ENCODE measurements around the gene CAMK2D. TPM values are rescaled to one million over a fixed set of nuclear protein-coding genes. Genes with fewer than 3 reads are reported as not detected.

Gene CAMK2D
- total RNA-seq, 1 experiment from 2014 or later: 15.4 TPM

GRCh38 chr4:113644398-113644797, 117.1 kb downstream of the CAMK2D start:
- CTCF ChIA-PET: interaction anchor here (0.6 kb wide), 1 partner anchor 741 kb away, joined by 3 read pairs; no protein-coding TSS in a partner anchor
- intact Hi-C loops (cut with micrococcal nuclease): no loop called here

GRCh38 chr4:113643505-113643904, 118.0 kb downstream of the CAMK2D start:
- H3K79me2 ChIP-seq (ENCODE audit: low read length): no peaks in the 10 kb centered on the region
- no peaks in the 10 kb centered on the region for H3K27me3 ChIP-seq (ENCODE audit: low read length)
- H3K9me3 ChIP-seq (ENCODE audit: low read length): no peaks in the 10 kb centered on the region
- ChIA-PET POLR2A (ENCODE audit: unreplicated experiment) (no interaction called here), CTCF (no interaction called here)
- H3K4me1 ChIP-seq (ENCODE audit: insufficient read depth, low read length): peaks cover 37% of the 10 kb centered on the region
- no peaks in the 10 kb centered on the region for H4K20me1 ChIP-seq (ENCODE audit: low read length)
- DNase-seq: no peak
- ATAC-seq: no peak
- no peak overlapping the region for H3K9ac ChIP-seq (ENCODE audit: low read length)
- intact Hi-C loops (cut with micrococcal nuclease): no loop called here
- no peaks in the 10 kb centered on the region for H3K36me3 ChIP-seq (ENCODE audit: low read depth, low read length)
- no peak overlapping the region for H3K27ac ChIP-seq (ENCODE audit: low read length)
- H3K4me2 ChIP-seq (ENCODE audit: low read length): no peak overlapping the region
- H3K9me2 ChIP-seq (replicated peaks; ENCODE audit: low read length): no peaks in the 10 kb centered on the region
- peaks cover 2% of the 10 kb centered on the region for H3F3A ChIP-seq (ENCODE audit: low read length, unreplicated experiment)
- TF ChIP-seq CTCF (conservative IDR thresholded peaks at IDR 0.05; ENCODE audit: low read depth, low read length) (no peak), EZH2 (IDR thresholded peaks at IDR 0.05; ENCODE audit: low read length, unreplicated experiment) (no peak), EZH2phosphoT487 (IDR thresholded peaks at IDR 0.05; ENCODE audit: borderline replicate concordance, low read length) (no peak)
- no peak overlapping the region for H2AFZ ChIP-seq (ENCODE audit: low read length)
- H3K4me3 ChIP-seq (ENCODE audit: low read length): no peak overlapping the region
- BruUV-seq (replicated peaks): no TSS peak

More at GRCh38 chr4:113644398-113644797, 117.1 kb downstream of the CAMK2D start:
- Histone ChIP-seq H3K79me2 (ENCODE audit: low read length) (no peaks in the 10 kb centered on the region), H2AFZ (ENCODE audit: low read length) (no peak overlapping the region), H3K4me3 (ENCODE audit: low read length) (no peak overlapping the region), H3F3A (ENCODE audit: low read length, unreplicated experiment) (peaks cover 2% of the 10 kb centered on the region), H4K20me1 (ENCODE audit: low read length) (no peaks in the 10 kb centered on the region), H3K9me2 (replicated peaks; ENCODE audit: low read length) (no peaks in the 10 kb centered on the region), H3K36me3 (ENCODE audit: low read depth, low read length) (no peaks in the 10 kb centered on the region), H3K9me3 (ENCODE audit: low read length) (no peaks in the 10 kb centered on the region), H3K9ac (ENCODE audit: low read length) (no peak overlapping the region), H3K4me2 (ENCODE audit: low read length) (no peak overlapping the region), H3K27ac (ENCODE audit: low read length) (no peak overlapping the region), H3K4me1 (ENCODE audit: insufficient read depth, low read length) (peaks cover 35% of the 10 kb centered on the region), H3K27me3 (ENCODE audit: low read length) (no peaks in the 10 kb centered on the region)
- ATAC-seq: no peak
- TF ChIP-seq EZH2phosphoT487 (IDR thresholded peaks at IDR 0.05; ENCODE audit: borderline replicate concordance, low read length) (no peak), EZH2 (IDR thresholded peaks at IDR 0.05; ENCODE audit: low read length, unreplicated experiment) (no peak), CTCF (conservative IDR thresholded peaks at IDR 0.05; ENCODE audit: low read depth, low read length) (no peak)
- POLR2A ChIA-PET (ENCODE audit: unreplicated experiment): no interaction called here
- no TSS peak for BruUV-seq (replicated peaks)
- DNase-seq: no peak

GRCh38 chr4:113641025-113641431, 120.5 kb downstream of the CAMK2D start:
- no peaks in the 10 kb centered on the region for H3K9me2 ChIP-seq (replicated peaks; ENCODE audit: low read length)
- no peak overlapping the region for H3K9ac ChIP-seq (ENCODE audit: low read length)
- H4K20me1 ChIP-seq (ENCODE audit: low read length): no peaks in the 10 kb centered on the region
- H2AFZ ChIP-seq (ENCODE audit: low read length): no peak overlapping the region
- ATAC-seq: no peak
- H3K9me3 ChIP-seq (ENCODE audit: low read length): no peaks in the 10 kb centered on the region
- H3K79me2 ChIP-seq (ENCODE audit: low read length): no peaks in the 10 kb centered on the region
- TF ChIP-seq EZH2 (IDR thresholded peaks at IDR 0.05; ENCODE audit: low read length, unreplicated experiment) (no peak), EZH2phosphoT487 (IDR thresholded peaks at IDR 0.05; ENCODE audit: borderline replicate concordance, low read length) (no peak), CTCF (conservative IDR thresholded peaks at IDR 0.05; ENCODE audit: low read depth, low read length) (no peak)
- CTCF ChIA-PET: no interaction called here
- intact Hi-C loops (cut with micrococcal nuclease): no loop called here
- H3F3A ChIP-seq (ENCODE audit: low read length, unreplicated experiment): peaks cover under 1% of the 10 kb centered on the region
- no peak for DNase-seq
- H3K4me2 ChIP-seq (ENCODE audit: low read length): no peak overlapping the region
- H3K27ac ChIP-seq (ENCODE audit: low read length): no peak overlapping the region
- peaks cover 40% of the 10 kb centered on the region for H3K4me1 ChIP-seq (ENCODE audit: insufficient read depth, low read length)
- POLR2A ChIA-PET (ENCODE audit: unreplicated experiment): no interaction called here
- BruUV-seq (replicated peaks): no TSS peak
- H3K36me3 ChIP-seq (ENCODE audit: low read depth, low read length): no peaks in the 10 kb centered on the region
- H3K4me3 ChIP-seq (ENCODE audit: low read length): no peak overlapping the region
- H3K27me3 ChIP-seq (ENCODE audit: low read length): no peaks in the 10 kb centered on the region
